ENCODE data around the gene EMC9. TPM values are rescaled to one million over a fixed set of nuclear protein-coding genes. Genes with fewer than 3 reads are reported as not detected.

EMC9 gene
- total RNA-seq, 1 donor from 2014 or later: 3.4 TPM

DNA sequence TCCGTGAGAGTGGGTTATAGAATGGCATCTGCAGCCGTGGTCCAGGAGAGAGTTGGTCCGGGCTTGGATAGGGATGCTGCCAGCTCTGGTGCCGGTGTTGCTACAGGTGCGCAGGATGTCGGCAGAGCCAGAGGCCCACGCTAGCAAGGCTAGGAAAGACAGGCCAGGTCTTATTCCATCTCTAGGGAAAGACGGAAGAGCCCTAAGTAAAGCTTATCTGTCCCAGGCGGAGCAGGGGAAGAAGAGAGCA is 5.9 kb downstream of the EMC9 start:
- Histone ChIP-seq H3K27me3 (no peaks in the 10 kb centered on the region), H3K9me3 (no peaks in the 10 kb centered on the region), H3K4me1 (peaks cover 5 to 27% of the 10 kb centered on the region in 2 donors), H3K4me3 (peak overlapping the region; percentile 82 to 96), H3K36me3 (peaks cover 11 to 18% of the 10 kb centered on the region in 2 donors), H3K27ac (peak overlapping the region; percentile 80 to 91)
- no peak for DNase-seq (ENCODE audit: low spot score in 2 of 2)
- TF ChIP-seq, protein P1, sequence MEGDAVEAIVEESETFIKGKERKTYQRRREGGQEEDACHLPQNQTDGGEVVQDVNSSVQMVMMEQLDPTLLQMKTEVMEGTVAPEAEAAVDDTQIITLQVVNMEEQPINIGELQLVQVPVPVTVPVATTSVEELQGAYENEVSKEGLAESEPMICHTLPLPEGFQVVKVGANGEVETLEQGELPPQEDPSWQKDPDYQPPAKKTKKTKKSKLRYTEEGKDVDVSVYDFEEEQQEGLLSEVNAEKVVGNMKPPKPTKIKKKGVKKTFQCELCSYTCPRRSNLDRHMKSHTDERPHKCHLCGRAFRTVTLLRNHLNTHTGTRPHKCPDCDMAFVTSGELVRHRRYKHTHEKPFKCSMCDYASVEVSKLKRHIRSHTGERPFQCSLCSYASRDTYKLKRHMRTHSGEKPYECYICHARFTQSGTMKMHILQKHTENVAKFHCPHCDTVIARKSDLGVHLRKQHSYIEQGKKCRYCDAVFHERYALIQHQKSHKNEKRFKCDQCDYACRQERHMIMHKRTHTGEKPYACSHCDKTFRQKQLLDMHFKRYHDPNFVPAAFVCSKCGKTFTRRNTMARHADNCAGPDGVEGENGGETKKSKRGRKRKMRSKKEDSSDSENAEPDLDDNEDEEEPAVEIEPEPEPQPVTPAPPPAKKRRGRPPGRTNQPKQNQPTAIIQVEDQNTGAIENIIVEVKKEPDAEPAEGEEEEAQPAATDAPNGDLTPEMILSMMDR (IDR thresholded peaks at IDR 0.05): no peak
- intact Hi-C loops (cut with DNase I): no loop called here

DNA sequence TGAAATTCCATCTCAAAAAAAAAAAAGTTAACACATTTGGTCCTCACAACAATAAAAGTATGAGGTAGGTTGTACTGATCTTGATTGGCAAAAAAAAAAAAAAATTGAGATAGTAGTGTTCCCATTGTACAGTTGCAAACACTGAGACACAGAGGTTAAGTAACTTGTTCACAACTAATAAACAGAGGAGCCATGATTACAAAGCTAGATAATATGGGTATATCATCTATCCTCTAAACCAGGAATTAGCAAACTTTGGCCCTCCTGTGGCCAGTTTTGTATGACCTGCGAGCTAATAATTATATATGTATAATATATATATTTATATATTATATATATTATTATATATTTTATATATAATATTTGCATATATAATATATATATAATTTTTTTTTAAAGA is 7.7 kb downstream of the EMC9 start:
- intact Hi-C loops (cut with DNase I): no loop called here
- no peak overlapping the region for H3K4me3 ChIP-seq
- no peaks in the 10 kb centered on the region for H3K27me3 ChIP-seq
- no peak for DNase-seq (ENCODE audit: low spot score in 2 of 2)
- H3K4me1 ChIP-seq: peaks cover 5 to 15% of the 10 kb centered on the region in 2 donors
- peaks cover 11 to 13% of the 10 kb centered on the region in 2 donors for H3K36me3 ChIP-seq
- TF ChIP-seq, protein P1 (IDR thresholded peaks at IDR 0.05): no peak
- H3K9me3 ChIP-seq: no peaks in the 10 kb centered on the region
- no peak overlapping the region for H3K27ac ChIP-seq

DNA sequence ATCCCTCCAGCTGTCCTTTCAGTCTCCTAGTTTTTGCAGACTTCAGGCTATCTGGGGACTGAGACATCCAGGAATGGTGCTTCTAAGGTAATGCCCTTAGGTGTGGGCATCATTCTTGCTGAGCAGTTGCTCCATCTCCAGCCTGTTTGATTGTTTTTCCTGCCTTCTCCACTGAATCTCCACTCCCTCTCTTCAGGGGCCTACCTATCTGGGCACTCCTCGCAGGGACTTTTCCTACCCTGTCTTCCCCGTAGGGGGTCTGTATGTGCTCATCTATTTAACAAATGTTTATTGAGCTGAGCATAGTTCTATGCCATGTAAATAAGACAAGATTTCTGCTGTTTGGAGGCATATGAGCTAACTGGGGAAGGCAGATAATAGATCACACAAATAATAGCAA is 8.4 kb downstream of the EMC9 start:
- no peaks in the 10 kb centered on the region for H3K27me3 ChIP-seq
- no peak for DNase-seq (ENCODE audit: low spot score in 2 of 2)
- no peak overlapping the region for H3K27ac ChIP-seq
- peaks cover 4 to 5% of the 10 kb centered on the region in 2 donors for H3K36me3 ChIP-seq
- H3K4me1 ChIP-seq: peaks cover 5 to 15% of the 10 kb centered on the region in 2 donors
- H3K9me3 ChIP-seq: no peaks in the 10 kb centered on the region
- H3K4me3 ChIP-seq: no peak overlapping the region
- TF ChIP-seq, protein P1 (IDR thresholded peaks at IDR 0.05): no peak
- intact Hi-C loops (cut with DNase I): no loop called here

DNA sequence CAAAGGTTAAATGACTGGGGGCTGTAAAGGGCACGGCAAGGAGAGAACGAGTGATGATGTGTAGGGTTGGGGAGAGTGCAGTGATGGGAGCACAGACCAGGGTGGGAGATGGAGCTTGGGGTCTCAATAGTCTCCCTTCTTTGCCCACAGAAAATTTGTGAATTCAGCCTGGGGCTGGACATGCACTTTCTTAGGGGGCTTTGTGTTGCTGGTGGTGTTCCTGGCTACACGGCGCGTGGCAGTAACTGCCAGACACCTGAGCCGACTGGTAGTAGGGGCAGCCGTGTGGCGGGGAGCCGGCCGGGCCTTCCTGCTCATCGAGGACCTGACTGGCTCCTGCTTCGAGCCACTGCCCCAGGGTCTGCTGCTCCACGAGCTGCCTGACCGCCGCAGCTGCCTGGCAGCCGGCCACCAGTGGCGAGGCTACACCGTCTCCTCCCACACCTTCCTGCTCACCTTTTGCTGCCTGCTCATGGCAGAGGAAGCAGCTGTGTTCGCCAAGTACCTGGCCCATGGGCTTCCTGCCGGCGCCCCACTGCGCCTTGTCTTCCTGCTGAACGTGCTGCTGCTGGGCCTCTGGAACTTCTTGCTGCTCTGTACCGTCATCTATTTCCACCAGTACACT is 9.2 kb downstream of the EMC9 start:
- Histone ChIP-seq H3K27me3 (no peaks in the 10 kb centered on the region), H3K4me3 (no peak overlapping the region), H3K36me3 (no peaks in the 10 kb centered on the region), H3K9me3 (no peaks in the 10 kb centered on the region), H3K4me1 (peaks cover 5 to 14% of the 10 kb centered on the region in 2 donors), H3K27ac (no peak overlapping the region)
- intact Hi-C loops (cut with DNase I): no loop called here
- TF ChIP-seq, protein P1 (IDR thresholded peaks at IDR 0.05): no peak
- DNase-seq (ENCODE audit: low spot score in 2 of 2): no peak

DNA sequence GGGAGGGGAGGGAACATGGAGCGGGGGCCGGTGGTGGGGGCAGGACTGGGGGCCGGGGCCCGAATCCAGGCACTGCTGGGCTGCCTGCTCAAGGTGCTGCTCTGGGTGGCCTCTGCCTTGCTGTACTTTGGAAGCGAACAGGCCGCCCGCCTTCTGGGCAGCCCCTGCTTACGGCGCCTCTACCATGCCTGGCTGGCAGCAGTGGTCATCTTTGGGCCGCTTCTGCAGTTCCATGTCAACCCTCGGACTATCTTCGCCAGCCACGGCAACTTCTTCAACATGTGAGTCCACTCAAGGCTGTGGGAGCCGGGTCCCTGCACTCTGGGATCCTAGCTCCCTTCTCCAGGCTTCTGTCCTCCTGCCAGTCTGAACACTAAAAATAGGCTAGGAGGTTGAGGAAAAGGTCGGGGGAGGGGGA is 9.8 kb downstream of the EMC9 start:
- TF ChIP-seq, protein P1 (IDR thresholded peaks at IDR 0.05): no peak
- Histone ChIP-seq H3K4me1 (peaks cover under 1 to 7% of the 10 kb centered on the region in 2 donors), H3K27me3 (no peaks in the 10 kb centered on the region), H3K9me3 (no peaks in the 10 kb centered on the region), H3K27ac (no peak overlapping the region), H3K36me3 (no peaks in the 10 kb centered on the region), H3K4me3 (no peak overlapping the region)
- intact Hi-C loops (cut with DNase I): no loop called here
- no peak for DNase-seq (ENCODE audit: low spot score in 2 of 2)

Measured in ascending aorta (tissue), 2 donors.